Nephron progenitor cell (in vitro differentiated cells): ENCODE results near the gene ZNF516.

Experiments used
- DNase-seq: peaks from one replicate; pipeline ENCODE4 v3.0.0; 2021
- H3K27ac Mint-ChIP-seq: 2 replicates; pipeline ENCODE4 v1.8.0; 2021; ENCODE audit warnings: mild to moderate bottlenecking, moderate library complexity, mixed read lengths
- H3K27me3 Mint-ChIP-seq: 2 replicates; pipeline ENCODE4 v1.8.0; 2021; ENCODE audit warnings: mild to moderate bottlenecking, low read depth, mixed read lengths; ENCODE audit not compliant: poor library complexity
- H3K36me3 Mint-ChIP-seq: 2 replicates; pipeline ENCODE4 v1.8.0; 2021; ENCODE audit warnings: low read depth, mixed read lengths
- H3K4me1 Mint-ChIP-seq: 2 replicates; pipeline ENCODE4 v1.8.0; 2021; ENCODE audit warnings: mixed read lengths
- H3K4me3 Mint-ChIP-seq: 2 replicates; pipeline ENCODE4 v1.8.0; 2021; ENCODE audit warnings: mild to moderate bottlenecking, moderate library complexity, mixed read lengths
- H3K9me3 Mint-ChIP-seq: 2 replicates; pipeline ENCODE4 v1.8.0; 2021; ENCODE audit warnings: mild to moderate bottlenecking, moderate library complexity, mixed read lengths
- CTCF ChIP-seq: fragments of 200-600 bp; sonication (generic); IDR thresholded peaks from 2 replicates; pipeline ENCODE4 v1.5.0; 2021; ENCODE audit warnings: antibody characterized with exemption

The ZNF516 gene

DNA sequence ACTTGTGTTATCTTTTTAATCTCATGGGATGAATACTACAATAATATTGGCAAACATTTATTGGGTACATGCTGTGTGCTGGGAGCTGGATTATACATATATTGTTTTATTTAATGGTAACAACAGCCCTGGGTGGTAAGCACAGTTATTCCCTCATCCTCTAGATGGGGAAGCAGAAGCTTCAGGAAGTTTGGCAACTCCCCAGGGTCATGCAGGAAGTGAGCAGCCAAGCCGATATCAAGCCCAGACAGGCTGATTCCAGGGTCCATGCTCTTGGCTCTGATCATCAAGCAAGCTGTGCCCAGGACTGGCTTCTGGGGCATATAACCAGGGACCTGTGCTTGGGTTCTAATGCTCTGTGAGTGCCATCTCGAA, 155.8 kb downstream of the ZNF516 start:
- Mint-ChIP-seq H3K36me3 (no peaks in the 10 kb centered on the region), H3K27me3 (peaks cover 5% of the 10 kb centered on the region), H3K9me3 (peaks cover 21% of the 10 kb centered on the region), H3K4me1 (peaks cover 12% of the 10 kb centered on the region), H3K4me3 (no peak overlapping the region), H3K27ac (no peak overlapping the region)
- TF ChIP-seq CTCF: no peak
- no peak for DNase-seq

- no peak overlapping the region for H3K4me3 Mint-ChIP-seq
- H3K4me1 Mint-ChIP-seq: peaks cover 12% of the 10 kb centered on the region
- DNase-seq: no peak
- H3K9me3 Mint-ChIP-seq: peaks cover 23% of the 10 kb centered on the region
- H3K27me3 Mint-ChIP-seq: peaks cover 5% of the 10 kb centered on the region
- no peak overlapping the region for H3K27ac Mint-ChIP-seq
- no peak for TF ChIP-seq CTCF
- no peaks in the 10 kb centered on the region for H3K36me3 Mint-ChIP-seq
These were observed 156.3 kb downstream of the ZNF516 start for GRCh38 chr18:76338619-76339245.

GRCh38 chr18:76338088-76338487, 157.0 kb downstream of the ZNF516 start:
- Mint-ChIP-seq H3K9me3 (peaks cover 30% of the 10 kb centered on the region), H3K4me1 (peaks cover 12% of the 10 kb centered on the region), H3K4me3 (no peak overlapping the region), H3K27ac (peak overlapping the region; percentile 72), H3K36me3 (no peaks in the 10 kb centered on the region), H3K27me3 (peaks cover 5% of the 10 kb centered on the region)
- no peak for DNase-seq
- no peak for TF ChIP-seq CTCF

GRCh38 chr18:76335859-76336640, 159.0 kb downstream of the ZNF516 start:
- H3K9me3 Mint-ChIP-seq: peaks cover 50% of the 10 kb centered on the region
- no peak overlapping the region for H3K4me3 Mint-ChIP-seq
- H3K4me1 Mint-ChIP-seq: peaks cover 12% of the 10 kb centered on the region
- peaks cover 9% of the 10 kb centered on the region for H3K36me3 Mint-ChIP-seq
- no peak for TF ChIP-seq CTCF
- peaks cover 5% of the 10 kb centered on the region for H3K27me3 Mint-ChIP-seq
- no peak overlapping the region for H3K27ac Mint-ChIP-seq
- no peak for DNase-seq

DNA sequence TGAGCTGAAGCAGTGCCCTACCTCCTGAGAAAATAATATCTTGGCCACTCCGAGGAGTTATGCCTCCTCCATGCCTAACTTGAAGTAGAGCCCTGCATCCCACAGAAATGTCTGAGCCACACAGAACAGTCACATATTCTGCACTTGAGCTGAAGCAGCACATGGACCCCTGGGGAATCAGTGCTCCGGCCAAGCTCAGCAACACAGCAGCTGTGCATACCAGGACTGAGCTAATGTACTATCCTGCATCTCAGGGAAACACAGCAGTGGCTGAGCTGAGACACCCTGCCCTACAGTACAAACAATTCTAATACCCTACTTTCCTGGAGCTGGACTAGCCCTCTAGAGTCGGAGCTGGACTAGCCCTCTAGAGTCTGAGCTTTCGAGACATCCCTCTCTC, 166.9 kb downstream of the ZNF516 start:
- no peak overlapping the region for H3K27ac Mint-ChIP-seq
- H3K36me3 Mint-ChIP-seq: peaks cover 25% of the 10 kb centered on the region
- H3K9me3 Mint-ChIP-seq: peaks cover 47% of the 10 kb centered on the region
- H3K27me3 Mint-ChIP-seq: peaks cover 3% of the 10 kb centered on the region
- no peak overlapping the region for H3K4me3 Mint-ChIP-seq
- DNase-seq: no peak
- TF ChIP-seq CTCF: no peak
- no peaks in the 10 kb centered on the region for H3K4me1 Mint-ChIP-seq

DNA sequence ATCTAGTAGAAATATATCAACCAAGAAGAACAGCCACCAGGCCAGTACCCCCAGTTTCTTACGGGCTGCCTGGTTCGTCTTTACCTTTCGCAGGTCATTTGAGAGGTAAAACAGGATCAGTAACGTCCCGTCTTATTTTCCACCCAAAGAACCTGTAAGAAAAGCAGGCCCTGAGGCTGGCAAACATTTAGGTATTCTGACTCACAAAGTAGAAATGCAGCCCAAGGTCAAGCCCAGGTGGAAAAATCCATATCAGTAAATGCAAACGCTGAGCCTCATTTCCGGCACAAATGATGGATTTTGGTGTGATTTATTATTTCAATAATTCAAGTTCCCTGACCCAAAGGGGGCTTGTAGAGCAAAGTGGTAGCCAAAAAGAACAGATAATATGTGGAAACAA, 171.2 kb downstream of the ZNF516 start:
- H3K4me1 Mint-ChIP-seq: no peaks in the 10 kb centered on the region
- H3K27me3 Mint-ChIP-seq: peaks cover 3% of the 10 kb centered on the region
- peaks cover 5% of the 10 kb centered on the region for H3K9me3 Mint-ChIP-seq
- no peak overlapping the region for H3K27ac Mint-ChIP-seq
- TF ChIP-seq CTCF: no peak
- no peaks in the 10 kb centered on the region for H3K36me3 Mint-ChIP-seq
- H3K4me3 Mint-ChIP-seq: no peak overlapping the region
- no peak for DNase-seq
